Kidney epithelial cell (primary cell): ENCODE measurements around the gene EPB41. TPM values are rescaled to one million over a fixed set of nuclear protein-coding genes. Genes with fewer than 3 reads are reported as not detected.

Source experiments
- DNase-seq: peaks from one replicate; pipeline ENCODE4 v3.0.0-alpha.2; 2010; ENCODE audit warnings: low read depth
- H3K27me3 ChIP-seq: 2 replicates; pipeline ENCODE4 v1.6.0; 2011; ENCODE audit warnings: low read length; ENCODE audit not compliant: control insufficient read depth, insufficient read depth
- H3K36me3 ChIP-seq: 2 replicates; pipeline ENCODE4 v1.5.1; 2011; ENCODE audit warnings: low read length; ENCODE audit not compliant: control insufficient read depth, insufficient read depth
- H3K4me3 ChIP-seq: 2 replicates; pipeline ENCODE4 v1.5.1; 2011; ENCODE audit warnings: low read depth, mild to moderate bottlenecking, control low read depth, low read length
- CTCF ChIP-seq: IDR thresholded peaks from 2 replicates; pipeline ENCODE4 v1.5.1; 2011; ENCODE audit warnings: mild to moderate bottlenecking, moderate library complexity, low read length, control low read depth, inconsistent platforms; ENCODE audit not compliant: insufficient read depth, poor library complexity, severe bottlenecking
- total RNA-seq: library from RNA; depleted of rRNA; stranded (reverse); fragments of >200 nt; gene quantifications from 2 replicates; pipeline ENCODE4 v1.2.3, GENCODE V29; 2015

The EPB41 gene
- total RNA-seq, 1 donor from 2014 or later = 40.7 TPM

GRCh38 chr1:28885472-28885877 is 28.9 kb upstream of the EPB41 start:
- Histone ChIP-seq H3K36me3 (no peaks in the 10 kb centered on the region), H3K27me3 (no peaks in the 10 kb centered on the region), H3K4me3 (no peak overlapping the region)
- TF ChIP-seq CTCF = no peak
- DNase-seq = no peak

GRCh38 chr1:28885977-28886730 is 28.2 kb upstream of the EPB41 start:
- TF ChIP-seq CTCF = no peak
- DNase-seq = no peak
- H3K27me3 ChIP-seq = no peaks in the 10 kb centered on the region
- no peak overlapping the region for H3K4me3 ChIP-seq
- no peaks in the 10 kb centered on the region for H3K36me3 ChIP-seq

DNA sequence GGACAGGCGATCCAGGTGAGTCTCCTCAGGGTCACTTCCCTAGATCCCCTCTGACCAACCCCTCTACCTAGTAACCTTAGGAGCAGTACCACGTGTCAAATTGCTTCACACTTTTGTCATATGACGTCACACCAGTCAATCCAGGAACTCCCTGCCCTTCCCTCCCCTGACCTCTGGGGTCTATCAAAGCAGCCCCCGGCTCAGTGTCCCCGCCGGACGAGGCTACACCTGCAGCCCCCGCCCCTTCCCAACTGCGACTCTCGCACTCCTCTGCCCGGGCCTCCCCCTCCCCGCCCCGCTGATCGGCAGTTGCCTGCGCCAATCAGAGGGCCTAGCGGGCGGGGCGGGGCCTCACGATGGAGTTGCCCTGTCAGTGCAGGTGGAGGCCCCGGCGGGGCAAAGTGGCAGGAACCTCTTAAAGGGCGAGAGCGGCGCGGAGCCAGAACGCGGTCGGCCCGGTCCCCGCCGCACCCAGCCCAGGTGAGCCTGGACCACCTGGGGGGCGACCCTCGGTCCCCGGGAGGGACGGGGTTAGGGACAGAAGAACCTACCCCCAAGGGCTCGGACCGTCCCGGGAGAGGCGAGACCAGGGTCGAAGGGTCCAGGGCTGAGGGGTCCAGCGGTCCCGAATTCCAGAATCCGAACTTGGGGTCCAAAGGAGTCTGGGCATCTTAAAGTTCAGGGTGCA is 27.5 kb upstream of the EPB41 start:
- no peak for TF ChIP-seq CTCF
- peak; percentile 32 for DNase-seq
- Histone ChIP-seq H3K27me3 (no peaks in the 10 kb centered on the region), H3K4me3 (peak overlapping the region; percentile 91), H3K36me3 (no peaks in the 10 kb centered on the region)

- no peaks in the 10 kb centered on the region for H3K36me3 ChIP-seq
- no peak for DNase-seq
- no peak for TF ChIP-seq CTCF
- H3K4me3 ChIP-seq = peak overlapping the region; percentile 91
- no peaks in the 10 kb centered on the region for H3K27me3 ChIP-seq
Observed at GRCh38 chr1:28887419-28887834, 26.9 kb upstream of the EPB41 start.

GRCh38 chr1:28887835-28888682 is 26.3 kb upstream of the EPB41 start:
- H3K4me3 ChIP-seq = peak overlapping the region; percentile 91
- no peak for DNase-seq
- H3K27me3 ChIP-seq = no peaks in the 10 kb centered on the region
- no peak for TF ChIP-seq CTCF
- H3K36me3 ChIP-seq = no peaks in the 10 kb centered on the region
